Measurements from ENCODE around the gene EIF4EBP3.
"Not testable (repeated sequence)": the region's sequence is repeated elsewhere in the genome, so short reads cannot be mapped to it uniquely, and the experiment has no call there.

Gene EIF4EBP3

DNA sequence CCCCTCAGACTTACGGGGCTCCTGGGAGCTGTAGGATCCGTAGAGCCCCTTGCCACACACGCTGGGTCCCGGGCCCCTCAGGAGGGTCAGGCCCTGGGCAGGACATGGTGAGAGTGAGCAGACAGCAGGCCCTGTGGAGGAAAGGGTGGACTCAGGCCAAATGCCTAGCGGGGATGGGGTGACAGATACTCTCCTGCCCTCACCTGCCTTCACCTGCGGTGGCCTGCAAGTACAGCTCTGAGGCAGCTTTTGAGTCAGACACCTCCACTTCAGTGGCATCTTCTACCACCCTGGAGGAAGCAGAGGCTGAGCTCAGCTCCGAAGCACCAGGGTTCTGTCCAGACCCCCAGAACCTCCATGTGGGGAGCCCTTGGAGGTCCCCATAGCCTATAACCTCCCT lies 43.4 kb downstream of the EIF4EBP3 start:
- Histone ChIP-seq H3K4me3 (ENCODE audit: low read depth, low read length) (no peak overlapping the region), H3K4me1 (no peaks in the 10 kb centered on the region), H3K27me3 (no peaks in the 10 kb centered on the region), H3K9me3 (no peaks in the 10 kb centered on the region), H3K36me3 (no peaks in the 10 kb centered on the region)
- no peak for DNase-seq
- TF ChIP-seq, protein P1, sequence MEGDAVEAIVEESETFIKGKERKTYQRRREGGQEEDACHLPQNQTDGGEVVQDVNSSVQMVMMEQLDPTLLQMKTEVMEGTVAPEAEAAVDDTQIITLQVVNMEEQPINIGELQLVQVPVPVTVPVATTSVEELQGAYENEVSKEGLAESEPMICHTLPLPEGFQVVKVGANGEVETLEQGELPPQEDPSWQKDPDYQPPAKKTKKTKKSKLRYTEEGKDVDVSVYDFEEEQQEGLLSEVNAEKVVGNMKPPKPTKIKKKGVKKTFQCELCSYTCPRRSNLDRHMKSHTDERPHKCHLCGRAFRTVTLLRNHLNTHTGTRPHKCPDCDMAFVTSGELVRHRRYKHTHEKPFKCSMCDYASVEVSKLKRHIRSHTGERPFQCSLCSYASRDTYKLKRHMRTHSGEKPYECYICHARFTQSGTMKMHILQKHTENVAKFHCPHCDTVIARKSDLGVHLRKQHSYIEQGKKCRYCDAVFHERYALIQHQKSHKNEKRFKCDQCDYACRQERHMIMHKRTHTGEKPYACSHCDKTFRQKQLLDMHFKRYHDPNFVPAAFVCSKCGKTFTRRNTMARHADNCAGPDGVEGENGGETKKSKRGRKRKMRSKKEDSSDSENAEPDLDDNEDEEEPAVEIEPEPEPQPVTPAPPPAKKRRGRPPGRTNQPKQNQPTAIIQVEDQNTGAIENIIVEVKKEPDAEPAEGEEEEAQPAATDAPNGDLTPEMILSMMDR (IDR thresholded peaks at IDR 0.05; ENCODE audit: low read depth, low read length): no peak

DNA sequence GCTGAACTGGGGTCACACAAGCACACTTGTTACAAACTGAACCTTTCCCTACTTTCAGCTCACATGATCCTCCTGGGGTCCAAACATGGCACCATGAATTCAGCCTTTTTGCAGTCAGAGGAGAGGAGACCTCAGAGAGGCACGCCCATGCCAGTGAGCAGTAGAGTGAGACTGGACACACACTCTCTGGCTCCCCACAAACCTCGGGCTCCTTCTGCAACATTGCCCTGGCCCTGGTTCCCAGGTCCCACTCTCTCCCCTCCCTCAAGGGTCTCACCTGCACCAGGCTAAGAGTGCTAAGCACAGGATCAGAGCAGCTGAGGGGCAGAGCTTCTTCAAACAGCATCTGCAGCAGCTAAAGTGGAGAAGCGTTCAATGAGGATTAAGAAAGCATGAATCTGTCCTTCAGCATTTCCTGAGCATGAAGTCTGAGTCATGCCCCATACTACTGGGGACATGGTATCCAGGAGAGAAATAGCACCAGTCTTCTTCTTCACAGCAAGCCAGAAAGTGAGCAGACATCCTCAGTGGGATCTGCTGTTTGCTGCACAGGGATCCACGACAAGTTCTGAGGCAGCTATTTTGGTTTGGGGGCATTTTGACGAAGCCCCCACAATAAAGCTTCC lies 44.4 kb downstream of the EIF4EBP3 start:
- Histone ChIP-seq H3K9me3 (no peaks in the 10 kb centered on the region), H3K4me3 (ENCODE audit: low read depth, low read length) (no peak overlapping the region), H3K36me3 (no peaks in the 10 kb centered on the region), H3K4me1 (no peaks in the 10 kb centered on the region), H3K27me3 (no peaks in the 10 kb centered on the region)
- no peak for DNase-seq
- TF ChIP-seq, protein P1 (IDR thresholded peaks at IDR 0.05; ENCODE audit: low read depth, low read length): no peak

DNA sequence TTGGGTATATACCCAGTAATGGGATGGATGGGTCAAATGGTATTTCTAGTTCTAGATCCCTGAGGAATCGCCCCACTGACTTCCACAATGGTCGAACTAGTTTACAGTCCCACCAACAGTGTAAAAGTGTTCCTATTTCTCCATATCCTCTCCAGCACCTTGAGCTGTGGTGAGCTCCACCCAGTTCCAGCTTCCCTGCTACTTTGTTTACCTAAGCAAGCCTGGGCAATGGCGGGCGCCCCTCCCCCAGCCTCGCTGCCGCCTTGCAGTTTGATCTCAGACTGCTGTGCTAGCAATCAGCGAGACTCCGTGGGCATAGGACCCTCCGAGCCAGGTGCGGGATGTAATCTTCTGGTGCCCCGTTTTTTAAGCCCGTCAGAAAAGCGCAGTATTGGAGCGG lies 45.6 kb downstream of the EIF4EBP3 start:
- not testable (repeated sequence) for H3K27me3 ChIP-seq; H3K4me3 ChIP-seq (ENCODE audit: low read depth, low read length)

DNA sequence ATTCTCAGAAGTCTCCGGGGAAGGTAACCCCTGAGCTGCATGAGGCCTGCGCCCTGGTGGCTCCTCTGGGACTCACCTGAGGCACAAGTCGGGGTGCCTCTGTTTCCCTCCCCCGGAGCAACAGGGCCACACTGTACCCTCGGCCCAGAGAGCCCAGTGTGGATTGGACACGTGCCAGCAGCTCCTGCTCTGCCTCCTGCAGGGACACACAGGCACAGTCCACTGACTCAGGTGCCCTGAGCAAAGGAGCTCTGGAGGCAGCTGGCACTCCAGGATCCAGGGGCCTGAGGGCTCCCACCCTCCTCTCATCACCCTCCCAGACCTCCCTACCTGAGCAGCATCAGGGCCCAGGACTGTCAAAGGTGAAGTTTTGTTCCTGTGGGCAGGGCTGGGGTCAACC lies 46.7 kb downstream of the EIF4EBP3 start:
- no peaks in the 10 kb centered on the region for H3K4me1 ChIP-seq
- no peak for DNase-seq
- TF ChIP-seq, protein P1 (IDR thresholded peaks at IDR 0.05; ENCODE audit: low read depth, low read length): no peak
- no peaks in the 10 kb centered on the region for H3K27me3 ChIP-seq
- no peaks in the 10 kb centered on the region for H3K36me3 ChIP-seq
- no peak overlapping the region for H3K4me3 ChIP-seq (ENCODE audit: low read depth, low read length)
- H3K9me3 ChIP-seq: no peaks in the 10 kb centered on the region

More for the DNA sequence above, 45.6 kb downstream of the EIF4EBP3 start:
- not testable (repeated sequence) for DNase-seq, H3K9me3 ChIP-seq, H3K36me3 ChIP-seq, H3K4me1 ChIP-seq

DNA sequence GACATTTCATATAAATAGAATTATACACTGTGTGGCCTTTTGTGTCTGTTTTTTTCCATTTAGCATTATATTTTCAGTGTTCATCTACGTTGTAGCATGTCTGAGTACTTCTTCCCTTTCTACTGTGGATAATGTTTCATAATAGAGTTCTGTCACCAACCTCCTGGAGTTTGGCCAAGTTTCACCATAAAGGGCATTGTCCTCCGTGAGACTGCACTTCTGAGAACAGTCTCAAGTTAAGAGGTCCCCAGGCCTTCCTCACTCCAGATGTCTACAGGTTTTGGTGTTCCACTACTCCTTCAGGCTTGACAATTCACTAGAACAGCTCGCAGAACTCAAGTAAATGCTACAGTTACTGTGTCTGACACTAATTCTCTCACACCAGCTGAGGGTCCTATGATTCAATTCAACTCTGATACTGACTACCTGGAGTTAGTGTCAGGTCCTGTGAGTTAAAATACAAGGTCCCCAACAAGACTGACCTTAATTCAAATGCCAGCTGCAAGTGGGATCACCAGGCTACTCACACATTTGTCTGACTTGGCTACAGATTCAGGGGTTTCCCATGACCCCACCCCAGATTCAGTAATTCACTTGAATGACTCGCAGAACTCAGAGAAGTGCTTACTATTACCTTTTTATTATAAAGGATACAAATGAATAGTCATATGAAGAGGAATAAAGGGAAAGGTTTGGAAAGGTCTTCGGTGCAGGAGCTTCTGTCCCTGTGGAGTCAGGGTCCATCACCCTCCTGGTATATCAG lies 48.3 kb downstream of the EIF4EBP3 start:
- H3K36me3 ChIP-seq: no peaks in the 10 kb centered on the region
- H3K4me3 ChIP-seq (ENCODE audit: low read depth, low read length): no peak overlapping the region
- TF ChIP-seq, protein P1 (IDR thresholded peaks at IDR 0.05; ENCODE audit: low read depth, low read length): no peak
- DNase-seq: no peak
- H3K27me3 ChIP-seq: no peaks in the 10 kb centered on the region
- H3K4me1 ChIP-seq: no peaks in the 10 kb centered on the region
- H3K9me3 ChIP-seq: no peaks in the 10 kb centered on the region

DNA sequence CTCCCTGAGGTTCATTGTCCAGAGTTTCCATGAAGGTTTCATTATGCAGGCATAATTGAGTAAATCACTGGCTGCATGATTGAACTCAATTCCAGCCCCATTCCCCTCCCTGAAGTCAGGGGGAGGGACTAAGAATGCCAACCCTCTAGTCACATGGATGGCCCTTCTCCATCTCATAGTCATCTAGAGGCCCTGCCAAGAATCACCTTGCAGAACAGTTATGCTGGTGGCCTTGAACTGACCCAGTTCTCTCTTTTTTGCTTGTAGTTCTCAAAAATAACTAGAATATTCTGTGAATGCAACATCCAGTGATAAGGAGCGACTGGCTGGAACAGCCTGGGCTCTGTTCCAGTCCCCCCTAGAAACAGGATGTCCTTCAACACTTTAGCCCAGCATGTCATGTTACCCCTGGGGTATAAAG lies 48.9 kb downstream of the EIF4EBP3 start:
- no peaks in the 10 kb centered on the region for H3K9me3 ChIP-seq
- no peaks in the 10 kb centered on the region for H3K36me3 ChIP-seq
- DNase-seq: no peak
- H3K4me3 ChIP-seq (ENCODE audit: low read depth, low read length): no peak overlapping the region
- H3K27me3 ChIP-seq: no peaks in the 10 kb centered on the region
- TF ChIP-seq, protein P1 (IDR thresholded peaks at IDR 0.05; ENCODE audit: low read depth, low read length): no peak
- no peaks in the 10 kb centered on the region for H3K4me1 ChIP-seq
